Prostate gland (tissue), 2 donors: ENCODE results near the gene PSME2. TPM values are rescaled to one million over a fixed set of nuclear protein-coding genes. Genes with fewer than 3 reads are reported as not detected.

Experiments used
- DNase-seq: peaks from one replicate; pipeline ENCODE4 v3.0.0-alpha.2; 2019; ENCODE audit warnings: low spot score
- H3K27ac ChIP-seq, 2 donors: fragments of 200-600 bp; sonication (generic); 2 replicates each; pipeline ENCODE4 v1.5.1; 2017 to 2019
- H3K27me3 ChIP-seq: fragments of 200-600 bp; sonication (generic); replicated peaks from 2 replicates; pipeline ENCODE4 v1.5.1; 2019; ENCODE audit not compliant: insufficient read depth
- H3K36me3 ChIP-seq, 2 donors: fragments of 200-600 bp; sonication (generic); 1 replicate in 1 of 2; 2 replicates in 1 of 2; pipeline versions ENCODE4 v1.5.1 to v1.8.1; 2017 to 2019
- H3K4me1 ChIP-seq: fragments of 200-600 bp; sonication (generic); replicated peaks from 2 replicates; pipeline ENCODE4 v1.5.1; 2019
- H3K4me3 ChIP-seq, 2 donors: fragments of 200-600 bp; sonication (generic); 2 replicates each; pipeline ENCODE4 v1.5.1; 2017 to 2019
- H3K9me3 ChIP-seq: fragments of 200-600 bp; sonication (generic); 2 replicates; pipeline ENCODE4 v1.5.1; 2017
- POLR2A ChIP-seq: fragments of 450-650 bp; IDR thresholded peaks from one replicate; pipeline ENCODE4 v1.6.1; 2016; ENCODE audit warnings: antibody characterized with exemption, mild to moderate bottlenecking
- POLR2AphosphoS5 ChIP-seq: sonication (generic); formaldehyde crosslinking; IDR thresholded peaks from one replicate; pipeline ENCODE4 v1.6.1; 2017; ENCODE audit warnings: antibody characterized with exemption
- WGBS: methylation state at CpG from one replicate; pipeline ENCODE4 v1.1.5; 2018; 5-methylcytosine and 5-hydroxymethylcytosine counted together
- intact Hi-C: fragments of 100-400 bp; cut with DNase I; formaldehyde crosslinking; loops from one replicate; pipeline ENCODE4 v1.14.2; 2022
- total RNA-seq, 2 donors: library from RNA; depleted of rRNA; stranded (reverse); fragments of >200 nt; gene quantifications; one replicate each; pipeline ENCODE4 v1.1.0, GENCODE V29; 2016
- TF ChIP-seq, protein P1 (sequence below), 4 experiments: fragments of 200-600 bp in 2 of 4; fragments of 450-650 bp in 2 of 4; sonication (generic) in 2 of 4; IDR thresholded peaks; 1 replicate in 3 of 4; 2 replicates in 1 of 4; pipeline ENCODE4 v1.5.1; 2016 to 2019; ENCODE audit warnings: antibody characterized with exemption in 4 of 4, mild to moderate bottlenecking in 2 of 4, moderate library complexity in 2 of 4

The PSME2 gene
- total RNA-seq, 2 donors from 2014 or later: 34.5 to 89.3 TPM

DNA sequence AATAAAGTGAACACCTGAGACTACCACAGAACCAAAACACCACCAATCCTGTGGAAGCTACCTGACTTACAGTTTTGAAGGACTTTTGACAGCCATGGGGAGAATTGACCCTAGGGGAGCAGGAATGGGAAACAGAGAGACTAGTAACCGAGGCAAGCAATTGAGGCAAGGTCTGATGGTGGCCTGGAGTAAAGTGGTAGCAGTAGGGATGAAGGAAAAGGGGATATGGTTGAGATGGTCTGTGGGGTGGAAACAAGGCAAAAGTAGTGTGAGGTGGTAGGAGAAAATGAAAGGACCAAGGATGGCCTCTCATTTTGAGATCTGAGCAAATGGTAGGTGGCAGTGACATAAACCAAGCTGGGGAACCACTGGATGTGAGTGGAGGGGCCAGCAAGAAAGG lies 10.4 kb upstream of the PSME2 start:
- H3K9me3 ChIP-seq: no peaks in the 10 kb centered on the region
- peaks cover 4 to 20% of the 10 kb centered on the region in 2 donors for H3K36me3 ChIP-seq
- intact Hi-C loops: no loop called here
- WGBS: 100% methylated on average over 1 of the region's 1 CpG
- H3K27me3 ChIP-seq: no peaks in the 10 kb centered on the region
- TF ChIP-seq POLR2A (no peak), POLR2AphosphoS5 (no peak)
- TF ChIP-seq, protein P1, sequence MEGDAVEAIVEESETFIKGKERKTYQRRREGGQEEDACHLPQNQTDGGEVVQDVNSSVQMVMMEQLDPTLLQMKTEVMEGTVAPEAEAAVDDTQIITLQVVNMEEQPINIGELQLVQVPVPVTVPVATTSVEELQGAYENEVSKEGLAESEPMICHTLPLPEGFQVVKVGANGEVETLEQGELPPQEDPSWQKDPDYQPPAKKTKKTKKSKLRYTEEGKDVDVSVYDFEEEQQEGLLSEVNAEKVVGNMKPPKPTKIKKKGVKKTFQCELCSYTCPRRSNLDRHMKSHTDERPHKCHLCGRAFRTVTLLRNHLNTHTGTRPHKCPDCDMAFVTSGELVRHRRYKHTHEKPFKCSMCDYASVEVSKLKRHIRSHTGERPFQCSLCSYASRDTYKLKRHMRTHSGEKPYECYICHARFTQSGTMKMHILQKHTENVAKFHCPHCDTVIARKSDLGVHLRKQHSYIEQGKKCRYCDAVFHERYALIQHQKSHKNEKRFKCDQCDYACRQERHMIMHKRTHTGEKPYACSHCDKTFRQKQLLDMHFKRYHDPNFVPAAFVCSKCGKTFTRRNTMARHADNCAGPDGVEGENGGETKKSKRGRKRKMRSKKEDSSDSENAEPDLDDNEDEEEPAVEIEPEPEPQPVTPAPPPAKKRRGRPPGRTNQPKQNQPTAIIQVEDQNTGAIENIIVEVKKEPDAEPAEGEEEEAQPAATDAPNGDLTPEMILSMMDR (IDR thresholded peaks at IDR 0.05): no peak
- H3K4me1 ChIP-seq: no peaks in the 10 kb centered on the region
- H3K4me3 ChIP-seq: no peak overlapping the region
- H3K27ac ChIP-seq: no peak overlapping the region
- DNase-seq: no peak

DNA sequence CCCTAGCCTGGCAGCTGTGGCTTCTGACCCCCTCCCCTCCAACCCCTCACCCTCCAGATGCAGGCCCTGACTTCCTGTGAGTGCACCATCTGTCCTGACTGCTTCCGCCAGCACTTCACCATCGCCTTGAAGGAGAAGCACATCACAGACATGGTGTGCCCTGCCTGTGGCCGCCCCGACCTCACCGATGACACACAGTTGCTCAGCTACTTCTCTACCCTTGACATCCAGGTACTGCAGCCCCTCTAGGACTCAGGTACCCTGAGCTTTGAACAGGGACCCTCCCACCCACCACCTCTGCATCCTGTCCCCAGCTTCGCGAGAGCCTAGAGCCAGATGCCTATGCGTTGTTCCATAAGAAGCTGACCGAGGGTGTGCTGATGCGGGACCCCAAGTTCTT lies 8.7 kb upstream of the PSME2 start:
- intact Hi-C loops: no loop called here
- Histone ChIP-seq H3K27ac (no peak overlapping the region), H3K9me3 (no peaks in the 10 kb centered on the region), H3K4me3 (no peak overlapping the region), H3K4me1 (no peaks in the 10 kb centered on the region), H3K36me3 (peaks cover 7 to 35% of the 10 kb centered on the region in 2 donors), H3K27me3 (no peaks in the 10 kb centered on the region)
- DNase-seq: no peak
- WGBS: 95% methylated on average over 10 of the region's 10 CpGs
- TF ChIP-seq POLR2A (no peak), POLR2AphosphoS5 (no peak)
- TF ChIP-seq, protein P1 (IDR thresholded peaks at IDR 0.05): no peak

DNA sequence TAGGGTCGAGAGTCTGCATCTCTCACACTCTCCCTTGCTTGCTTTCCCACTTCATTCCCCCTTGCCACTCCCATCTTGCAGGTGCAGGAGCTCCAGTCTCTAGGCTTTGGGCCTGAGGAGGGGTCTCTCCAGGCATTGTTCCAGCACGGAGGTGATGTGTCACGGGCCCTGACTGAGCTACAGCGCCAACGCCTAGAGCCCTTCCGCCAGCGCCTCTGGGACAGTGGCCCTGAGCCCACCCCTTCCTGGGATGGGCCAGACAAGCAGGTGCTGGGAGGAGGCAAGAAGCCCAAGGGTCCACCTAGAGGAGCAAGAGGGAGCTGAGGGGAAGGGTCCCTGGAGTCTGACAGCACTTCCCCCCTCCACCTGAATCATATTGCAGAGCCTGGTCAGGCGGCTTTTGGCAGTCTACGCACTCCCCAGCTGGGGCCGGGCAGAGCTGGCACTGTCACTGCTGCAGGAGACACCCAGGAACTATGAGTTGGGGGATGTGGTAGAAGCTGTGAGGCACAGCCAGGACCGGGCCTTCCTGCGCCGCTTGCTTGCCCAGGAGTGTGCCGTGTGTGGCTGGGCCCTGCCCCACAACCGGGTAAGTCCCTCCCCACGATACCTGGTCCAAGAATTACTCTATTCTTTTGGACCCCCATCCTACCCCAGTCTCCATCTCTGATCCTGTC lies 5.1 kb upstream of the PSME2 start:
- Histone ChIP-seq H3K4me1 (peaks cover 6% of the 10 kb centered on the region), H3K9me3 (no peaks in the 10 kb centered on the region), H3K27me3 (no peaks in the 10 kb centered on the region), H3K4me3 (no peak overlapping the region), H3K27ac (no peak overlapping the region), H3K36me3 (peaks cover 3 to 30% of the 10 kb centered on the region in 2 donors)
- TF ChIP-seq POLR2AphosphoS5: no peak
- TF ChIP-seq, protein P1 (IDR thresholded peaks at IDR 0.05): no peak
- TF ChIP-seq POLR2A: no peak
- no peak for DNase-seq
- 97% methylated on average over 16 of the region's 16 CpGs for WGBS
- intact Hi-C loops: no loop called here

DNA sequence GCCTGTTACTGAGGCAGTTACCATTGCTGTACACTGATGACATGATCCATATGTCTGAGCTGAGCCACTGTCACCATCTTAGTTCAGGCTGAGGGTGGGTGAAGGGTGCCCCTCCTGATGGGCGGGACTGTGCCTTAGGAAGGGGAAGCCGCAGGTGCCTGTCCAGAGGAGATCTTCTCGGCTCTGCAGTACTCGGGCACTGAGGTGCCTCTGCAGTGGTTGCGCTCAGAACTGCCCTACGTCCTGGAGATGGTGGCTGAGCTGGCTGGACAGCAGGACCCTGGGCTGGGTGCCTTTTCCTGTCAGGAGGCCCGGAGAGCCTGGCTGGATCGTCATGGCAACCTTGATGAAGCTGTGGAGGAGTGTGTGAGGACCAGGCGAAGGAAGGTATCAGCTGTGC lies 4.6 kb upstream of the PSME2 start:
- no peak for DNase-seq
- Histone ChIP-seq H3K27ac (no peak overlapping the region), H3K9me3 (no peaks in the 10 kb centered on the region), H3K36me3 (peaks cover 3 to 30% of the 10 kb centered on the region in 2 donors), H3K4me1 (peaks cover 6% of the 10 kb centered on the region), H3K4me3 (no peak overlapping the region), H3K27me3 (no peaks in the 10 kb centered on the region)
- TF ChIP-seq, protein P1 (IDR thresholded peaks at IDR 0.05): no peak
- TF ChIP-seq POLR2AphosphoS5: no peak
- TF ChIP-seq POLR2A: no peak
- 87% methylated on average over 9 of the region's 9 CpGs for WGBS
- intact Hi-C loops: no loop called here

DNA sequence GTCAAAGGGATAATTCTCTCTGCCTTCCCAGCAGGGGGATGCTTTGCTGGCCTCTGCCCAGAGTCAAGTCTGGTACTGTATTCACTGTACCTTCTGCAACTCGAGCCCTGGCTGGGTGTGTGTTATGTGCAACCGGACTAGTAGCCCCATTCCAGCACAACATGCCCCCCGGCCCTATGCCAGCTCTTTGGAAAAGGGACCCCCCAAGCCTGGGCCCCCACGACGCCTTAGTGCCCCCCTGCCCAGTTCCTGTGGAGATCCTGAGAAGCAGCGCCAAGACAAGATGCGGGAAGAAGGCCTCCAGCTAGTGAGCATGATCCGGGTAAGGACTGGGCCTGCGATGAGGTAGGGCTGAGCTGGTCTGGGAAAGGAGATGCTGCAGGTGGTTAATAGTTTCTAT lies 4.2 kb upstream of the PSME2 start:
- H3K4me3 ChIP-seq: no peak overlapping the region
- WGBS: 91% methylated on average over 9 of the region's 9 CpGs
- no peaks in the 10 kb centered on the region for H3K27me3 ChIP-seq
- H3K27ac ChIP-seq: no peak overlapping the region
- no peak for DNase-seq
- H3K36me3 ChIP-seq: peaks cover 3 to 26% of the 10 kb centered on the region in 2 donors
- H3K4me1 ChIP-seq: peaks cover 7% of the 10 kb centered on the region
- TF ChIP-seq POLR2A (no peak), POLR2AphosphoS5 (no peak)
- TF ChIP-seq, protein P1 (IDR thresholded peaks at IDR 0.05): no peak
- intact Hi-C loops: no loop called here
- H3K9me3 ChIP-seq: no peaks in the 10 kb centered on the region
